Bronchial epithelial cell (primary cell): Measurements from ENCODE around the gene SLC6A6. TPM values are rescaled to one million over a fixed set of nuclear protein-coding genes. Genes with fewer than 3 reads are reported as not detected.

Source experiments
- DNase-seq: peaks from one replicate; pipeline ENCODE4 v3.0.0-alpha.2; 2010; ENCODE audit warnings: low read depth
- FAIRE-seq: peaks from 2 replicates; lab custom pipeline; 2011; peaks lifted over from hg19 to GRCh38; lab: Jason Lieb, UNC
- H3K27me3 ChIP-seq: 2 replicates; pipeline ENCODE4 v1.5.1; 2011; ENCODE audit warnings: low read length; ENCODE audit not compliant: control insufficient read depth, insufficient read depth
- H3K36me3 ChIP-seq: 2 replicates; pipeline ENCODE4 v1.5.1; 2011; ENCODE audit warnings: low read length; ENCODE audit not compliant: control insufficient read depth, insufficient read depth
- H3K4me3 ChIP-seq: 2 replicates; pipeline ENCODE4 v1.5.1; 2011; ENCODE audit warnings: mild to moderate bottlenecking, low read depth, low read length, control low read depth
- total RNA-seq: library from RNA; depleted of rRNA; stranded (reverse); fragments of >200 nt; gene quantifications from 2 replicates; pipeline ENCODE4 v1.2.1, GENCODE V29; 2014
- TF ChIP-seq, protein P1 (sequence below): IDR thresholded peaks from 2 replicates; pipeline ENCODE4 v1.5.1; 2011; ENCODE audit warnings: mild to moderate bottlenecking, moderate library complexity, low read length, control low read depth, inconsistent platforms; ENCODE audit not compliant: insufficient read depth, severe bottlenecking

SLC6A6 gene
- total RNA-seq, 1 donor from 2014 or later: 13.2 TPM

DNA sequence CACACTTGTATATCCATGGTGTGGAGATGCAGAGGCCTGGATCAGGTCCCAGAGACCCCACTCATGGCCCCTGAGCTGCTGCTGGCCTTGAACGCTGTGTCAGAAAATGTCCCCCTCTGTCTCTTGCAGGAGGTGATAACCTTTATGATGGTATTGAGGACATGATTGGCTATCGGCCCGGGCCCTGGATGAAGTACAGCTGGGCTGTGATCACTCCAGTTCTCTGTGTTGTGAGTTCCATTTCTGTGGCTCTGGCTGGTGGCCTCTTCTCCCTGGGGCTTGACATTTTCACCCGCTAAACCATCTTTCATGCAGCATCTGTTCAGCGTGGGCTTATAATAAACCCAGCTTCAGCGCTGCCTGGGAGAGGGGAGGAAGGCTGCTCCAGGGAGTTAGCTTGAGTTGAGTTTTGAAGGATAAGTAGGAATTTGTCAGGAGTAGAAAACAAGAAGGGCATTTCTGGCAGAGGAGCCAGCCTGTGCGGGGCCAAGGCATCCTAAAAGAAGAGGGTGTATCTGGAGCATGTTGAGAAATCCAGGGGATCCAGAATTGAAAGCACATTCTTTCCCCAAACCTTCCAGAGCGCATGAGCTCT lies 76.6 kb downstream of the SLC6A6 start:
- FAIRE-seq: peak; percentile 52

DNA sequence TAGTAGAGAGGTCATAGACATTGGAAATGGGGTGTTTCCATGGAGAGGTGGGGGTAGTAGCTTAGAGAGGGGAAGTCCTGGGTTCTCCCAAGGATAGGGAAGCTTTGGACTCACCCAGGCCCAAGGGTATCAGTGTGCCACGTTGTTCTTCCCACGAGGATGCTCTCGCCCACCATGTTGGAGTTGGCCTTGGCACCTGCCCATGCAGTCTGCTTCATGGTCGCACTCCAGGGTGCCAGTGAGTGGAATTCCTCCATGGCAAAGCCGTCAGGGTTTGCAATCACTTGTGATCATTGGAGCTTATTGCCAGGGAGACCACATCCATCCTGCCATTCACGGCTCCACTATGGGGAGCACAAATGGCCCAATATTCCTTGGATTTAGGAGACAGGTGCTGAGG lies 77.2 kb downstream of the SLC6A6 start:
- no peaks in the 10 kb centered on the region for H3K27me3 ChIP-seq
- TF ChIP-seq, protein P1, sequence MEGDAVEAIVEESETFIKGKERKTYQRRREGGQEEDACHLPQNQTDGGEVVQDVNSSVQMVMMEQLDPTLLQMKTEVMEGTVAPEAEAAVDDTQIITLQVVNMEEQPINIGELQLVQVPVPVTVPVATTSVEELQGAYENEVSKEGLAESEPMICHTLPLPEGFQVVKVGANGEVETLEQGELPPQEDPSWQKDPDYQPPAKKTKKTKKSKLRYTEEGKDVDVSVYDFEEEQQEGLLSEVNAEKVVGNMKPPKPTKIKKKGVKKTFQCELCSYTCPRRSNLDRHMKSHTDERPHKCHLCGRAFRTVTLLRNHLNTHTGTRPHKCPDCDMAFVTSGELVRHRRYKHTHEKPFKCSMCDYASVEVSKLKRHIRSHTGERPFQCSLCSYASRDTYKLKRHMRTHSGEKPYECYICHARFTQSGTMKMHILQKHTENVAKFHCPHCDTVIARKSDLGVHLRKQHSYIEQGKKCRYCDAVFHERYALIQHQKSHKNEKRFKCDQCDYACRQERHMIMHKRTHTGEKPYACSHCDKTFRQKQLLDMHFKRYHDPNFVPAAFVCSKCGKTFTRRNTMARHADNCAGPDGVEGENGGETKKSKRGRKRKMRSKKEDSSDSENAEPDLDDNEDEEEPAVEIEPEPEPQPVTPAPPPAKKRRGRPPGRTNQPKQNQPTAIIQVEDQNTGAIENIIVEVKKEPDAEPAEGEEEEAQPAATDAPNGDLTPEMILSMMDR: no peak
- no peak for FAIRE-seq
- H3K4me3 ChIP-seq: no peak overlapping the region
- H3K36me3 ChIP-seq: no peaks in the 10 kb centered on the region
- no peak for DNase-seq

More for the DNA sequence above, 76.6 kb downstream of the SLC6A6 start:
- H3K27me3 ChIP-seq: no peaks in the 10 kb centered on the region
- no peak overlapping the region for H3K4me3 ChIP-seq
- no peak for DNase-seq
- TF ChIP-seq, protein P1: no peak
- H3K36me3 ChIP-seq: no peaks in the 10 kb centered on the region

DNA sequence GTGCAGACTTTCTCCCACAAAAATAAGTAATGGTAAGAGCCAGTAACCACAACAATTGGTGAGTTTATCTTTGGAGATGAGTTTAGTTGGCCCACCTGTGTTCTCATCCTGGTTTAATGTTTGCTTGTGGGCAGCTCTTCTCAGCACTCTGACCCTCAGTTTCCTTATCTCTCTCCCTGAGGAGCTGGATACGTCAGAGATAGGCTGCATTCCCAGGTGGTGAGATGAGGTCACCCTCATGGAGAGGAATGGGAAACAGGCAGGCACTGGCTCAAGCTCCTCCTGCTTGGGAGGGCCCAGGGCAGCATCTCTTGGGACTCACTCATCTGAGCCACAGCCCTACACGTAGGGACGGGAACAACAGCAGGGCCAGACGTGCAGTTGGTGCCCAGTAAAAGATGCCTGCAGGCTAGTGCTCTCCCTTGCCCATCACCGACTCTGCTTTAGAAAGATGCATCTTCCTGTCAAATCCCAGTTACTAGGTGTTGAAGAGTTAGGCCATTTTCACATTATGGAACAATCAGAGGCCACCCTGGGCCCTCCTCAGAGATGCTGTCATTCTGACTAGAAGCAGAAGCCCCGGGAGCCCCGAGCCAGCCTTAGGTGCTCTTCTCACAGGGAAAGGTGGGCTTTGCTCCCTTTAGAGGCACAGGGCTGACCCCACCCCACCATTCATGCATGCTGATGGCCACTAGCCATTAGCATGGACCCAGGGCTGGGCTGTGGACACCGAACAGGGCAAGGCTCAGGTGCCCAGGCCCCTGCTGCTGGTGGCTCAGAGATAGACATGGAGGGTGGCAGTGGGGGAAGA lies 78.0 kb downstream of the SLC6A6 start:
- DNase-seq (peak; percentile 96), FAIRE-seq (peak; percentile 98)
- no peaks in the 10 kb centered on the region for H3K27me3 ChIP-seq
- H3K4me3 ChIP-seq: no peak overlapping the region
- TF ChIP-seq, protein P1: no peak
- H3K36me3 ChIP-seq: no peaks in the 10 kb centered on the region

DNA sequence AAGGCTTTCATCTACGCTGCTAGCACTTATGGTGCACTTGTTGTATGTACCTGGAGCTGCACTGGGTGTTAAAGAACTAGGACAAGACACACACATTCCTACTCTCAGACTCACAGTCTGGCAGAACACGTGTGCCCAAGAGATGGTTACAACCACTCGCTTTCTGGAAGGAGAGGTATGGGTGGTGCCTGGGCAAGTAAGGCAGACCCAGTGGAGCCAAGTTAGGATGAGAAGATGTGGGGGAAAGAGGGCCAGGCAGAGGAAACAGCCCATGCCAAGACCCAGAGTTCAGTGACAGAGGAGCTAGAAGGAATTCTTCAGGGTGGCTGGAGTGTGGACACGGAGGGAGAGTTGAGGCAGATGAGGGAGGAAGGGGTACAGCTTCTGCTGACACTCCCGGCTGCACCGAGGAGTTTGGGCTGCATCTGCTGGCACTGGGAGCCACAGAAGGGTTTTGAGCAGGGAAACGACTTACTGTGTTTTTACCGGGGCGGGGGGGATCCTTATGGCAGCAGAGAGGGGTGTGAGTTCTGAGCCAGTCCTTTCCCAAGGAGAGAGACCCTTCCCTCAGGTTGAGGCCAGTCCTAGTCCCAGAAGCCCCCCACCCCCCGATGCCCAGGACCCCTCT lies 78.7 kb downstream of the SLC6A6 start:
- H3K4me3 ChIP-seq: no peak overlapping the region
- DNase-seq (peak; percentile 48), FAIRE-seq (peak; percentile 79)
- TF ChIP-seq, protein P1: no peak
- H3K36me3 ChIP-seq: no peaks in the 10 kb centered on the region
- H3K27me3 ChIP-seq: no peaks in the 10 kb centered on the region

DNA sequence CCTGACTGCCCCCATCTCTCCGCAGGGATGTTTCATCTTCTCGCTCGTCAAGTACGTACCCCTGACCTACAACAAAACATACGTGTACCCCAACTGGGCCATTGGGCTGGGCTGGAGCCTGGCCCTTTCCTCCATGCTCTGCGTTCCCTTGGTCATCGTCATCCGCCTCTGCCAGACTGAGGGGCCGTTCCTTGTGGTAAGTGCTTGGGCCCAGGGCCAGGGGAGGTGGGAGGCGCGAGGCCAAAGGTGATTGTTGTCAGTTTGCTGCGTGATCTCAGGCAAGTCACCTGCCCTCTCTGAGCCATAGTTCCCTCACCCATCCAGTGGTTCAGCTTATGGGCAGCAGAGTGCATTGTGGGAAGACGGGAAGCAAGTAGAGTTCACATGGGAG lies 79.2 kb downstream of the SLC6A6 start:
- FAIRE-seq (no peak), DNase-seq (no peak)
- TF ChIP-seq, protein P1: no peak
- H3K27me3 ChIP-seq: no peaks in the 10 kb centered on the region
- H3K4me3 ChIP-seq: no peak overlapping the region
- no peaks in the 10 kb centered on the region for H3K36me3 ChIP-seq
